ENCODE data around the gene PNPLA6. TPM values are rescaled to one million over a fixed set of nuclear protein-coding genes. Genes with fewer than 3 reads are reported as not detected.

PNPLA6 gene
- total and polyA plus RNA-seq, 2 of the 13 experiments (the other 11 are each of a cell fraction or from before 2014, with no cell fraction given), result 24.9 to 28.2 TPM

DNA sequence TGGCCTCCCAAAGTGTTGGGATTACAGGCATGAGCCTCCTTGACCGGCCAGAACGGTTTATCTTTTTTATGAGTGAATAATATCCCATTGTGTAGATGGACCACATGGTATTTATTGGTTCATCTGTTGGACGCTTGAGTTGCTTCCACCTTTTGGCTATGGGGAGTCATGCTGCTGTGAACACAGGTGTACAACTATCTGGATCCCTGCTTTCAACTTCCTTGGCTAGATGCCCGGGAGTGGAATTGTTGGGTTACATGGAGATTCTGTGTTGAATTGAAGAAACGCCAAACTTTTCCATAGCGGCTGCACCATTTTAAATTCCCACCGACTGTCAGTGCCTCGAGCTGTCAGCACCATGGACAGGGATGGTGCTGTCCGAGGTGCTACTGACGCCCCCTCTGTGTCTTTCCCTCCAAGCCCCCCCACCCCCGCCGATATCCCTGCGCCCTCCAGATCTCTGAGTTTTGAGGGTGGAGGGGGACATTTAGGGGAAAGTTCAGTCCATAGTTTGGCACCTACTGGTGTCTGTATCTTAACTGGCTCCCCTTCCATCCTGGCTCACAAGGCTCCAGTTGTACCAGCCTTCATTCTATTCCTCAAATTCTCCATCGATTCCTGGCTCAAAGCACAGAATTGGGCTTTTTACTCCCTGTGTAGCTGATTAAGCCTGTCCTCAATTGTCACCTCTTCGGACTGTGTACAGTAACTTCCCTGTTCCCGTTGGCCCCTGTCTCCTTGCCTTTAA, 27.3 kb downstream of the PNPLA6 start (continued):
- TF ChIP-seq, protein P1, sequence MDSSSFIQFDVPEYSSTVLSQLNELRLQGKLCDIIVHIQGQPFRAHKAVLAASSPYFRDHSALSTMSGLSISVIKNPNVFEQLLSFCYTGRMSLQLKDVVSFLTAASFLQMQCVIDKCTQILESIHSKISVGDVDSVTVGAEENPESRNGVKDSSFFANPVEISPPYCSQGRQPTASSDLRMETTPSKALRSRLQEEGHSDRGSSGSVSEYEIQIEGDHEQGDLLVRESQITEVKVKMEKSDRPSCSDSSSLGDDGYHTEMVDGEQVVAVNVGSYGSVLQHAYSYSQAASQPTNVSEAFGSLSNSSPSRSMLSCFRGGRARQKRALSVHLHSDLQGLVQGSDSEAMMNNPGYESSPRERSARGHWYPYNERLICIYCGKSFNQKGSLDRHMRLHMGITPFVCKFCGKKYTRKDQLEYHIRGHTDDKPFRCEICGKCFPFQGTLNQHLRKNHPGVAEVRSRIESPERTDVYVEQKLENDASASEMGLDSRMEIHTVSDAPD (CRISPR knock-in tag; IDR thresholded peaks at IDR 0.05), result no peak
- TF ChIP-seq ZNF674 (CRISPR knock-in tag; IDR thresholded peaks at IDR 0.05; ENCODE audit: low read depth) (peak; percentile 70; the same call in 1 of the 2 replicates), GZF1 (CRISPR knock-in tag; IDR thresholded peaks at IDR 0.05) (peak; percentile 91), TAF1 (CRISPR knock-in tag; IDR thresholded peaks at IDR 0.05) (peak; percentile 72), ZSCAN29 (CRISPR knock-in tag; conservative IDR thresholded peaks at IDR 0.05) (0 out of 2 replicates have a peak, but pooled peaks have one; percentile 43), RFX1 (IDR thresholded peaks at IDR 0.05) (no peak), CBX2 (IDR thresholded peaks at IDR 0.05; ENCODE audit: low read depth, low read length) (no peak), CBX2 (CRISPR knock-in tag; IDR thresholded peaks at IDR 0.05; ENCODE audit: low read depth) (no peak), NKX3-1 (CRISPR knock-in tag; IDR thresholded peaks at IDR 0.05) (peak; percentile 100), SUZ12 (IDR thresholded peaks at IDR 0.05; ENCODE audit: low read depth, low read length) (no peak), RBFOX2 (IDR thresholded peaks at IDR 0.05; ENCODE audit: low read depth, low read length) (no peak), ZFP82 (CRISPR knock-in tag; IDR thresholded peaks at IDR 0.05; ENCODE audit: borderline replicate concordance) (peak; percentile 88; the same call in 1 of the 2 replicates), ZNF660 (CRISPR knock-in tag; IDR thresholded peaks at IDR 0.05; ENCODE audit: borderline replicate concordance, low read depth) (peak; percentile 93)
- TF ChIP-seq, protein P2, sequence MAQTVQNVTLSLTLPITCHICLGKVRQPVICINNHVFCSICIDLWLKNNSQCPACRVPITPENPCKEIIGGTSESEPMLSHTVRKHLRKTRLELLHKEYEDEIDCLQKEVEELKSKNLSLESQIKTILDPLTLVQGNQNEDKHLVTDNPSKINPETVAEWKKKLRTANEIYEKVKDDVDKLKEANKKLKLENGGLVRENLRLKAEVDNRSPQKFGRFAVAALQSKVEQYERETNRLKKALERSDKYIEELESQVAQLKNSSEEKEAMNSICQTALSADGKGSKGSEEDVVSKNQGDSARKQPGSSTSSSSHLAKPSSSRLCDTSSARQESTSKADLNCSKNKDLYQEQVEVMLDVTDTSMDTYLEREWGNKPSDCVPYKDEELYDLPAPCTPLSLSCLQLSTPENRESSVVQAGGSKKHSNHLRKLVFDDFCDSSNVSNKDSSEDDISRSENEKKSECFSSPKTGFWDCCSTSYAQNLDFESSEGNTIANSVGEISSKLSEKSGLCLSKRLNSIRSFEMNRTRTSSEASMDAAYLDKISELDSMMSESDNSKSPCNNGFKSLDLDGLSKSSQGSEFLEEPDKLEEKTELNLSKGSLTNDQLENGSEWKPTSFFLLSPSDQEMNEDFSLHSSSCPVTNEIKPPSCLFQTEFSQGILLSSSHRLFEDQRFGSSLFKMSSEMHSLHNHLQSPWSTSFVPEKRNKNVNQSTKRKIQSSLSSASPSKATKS (CRISPR knock-in tag; IDR thresholded peaks at IDR 0.05), result no peak
- TF ChIP-seq, protein P3, sequence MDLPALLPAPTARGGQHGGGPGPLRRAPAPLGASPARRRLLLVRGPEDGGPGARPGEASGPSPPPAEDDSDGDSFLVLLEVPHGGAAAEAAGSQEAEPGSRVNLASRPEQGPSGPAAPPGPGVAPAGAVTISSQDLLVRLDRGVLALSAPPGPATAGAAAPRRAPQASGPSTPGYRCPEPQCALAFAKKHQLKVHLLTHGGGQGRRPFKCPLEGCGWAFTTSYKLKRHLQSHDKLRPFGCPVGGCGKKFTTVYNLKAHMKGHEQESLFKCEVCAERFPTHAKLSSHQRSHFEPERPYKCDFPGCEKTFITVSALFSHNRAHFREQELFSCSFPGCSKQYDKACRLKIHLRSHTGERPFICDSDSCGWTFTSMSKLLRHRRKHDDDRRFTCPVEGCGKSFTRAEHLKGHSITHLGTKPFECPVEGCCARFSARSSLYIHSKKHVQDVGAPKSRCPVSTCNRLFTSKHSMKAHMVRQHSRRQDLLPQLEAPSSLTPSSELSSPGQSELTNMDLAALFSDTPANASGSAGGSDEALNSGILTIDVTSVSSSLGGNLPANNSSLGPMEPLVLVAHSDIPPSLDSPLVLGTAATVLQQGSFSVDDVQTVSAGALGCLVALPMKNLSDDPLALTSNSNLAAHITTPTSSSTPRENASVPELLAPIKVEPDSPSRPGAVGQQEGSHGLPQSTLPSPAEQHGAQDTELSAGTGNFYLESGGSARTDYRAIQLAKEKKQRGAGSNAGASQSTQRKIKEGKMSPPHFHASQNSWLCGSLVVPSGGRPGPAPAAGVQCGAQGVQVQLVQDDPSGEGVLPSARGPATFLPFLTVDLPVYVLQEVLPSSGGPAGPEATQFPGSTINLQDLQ (CRISPR knock-in tag; IDR thresholded peaks at IDR 0.05), result peak; percentile 98
- TF ChIP-seq, protein P4, sequence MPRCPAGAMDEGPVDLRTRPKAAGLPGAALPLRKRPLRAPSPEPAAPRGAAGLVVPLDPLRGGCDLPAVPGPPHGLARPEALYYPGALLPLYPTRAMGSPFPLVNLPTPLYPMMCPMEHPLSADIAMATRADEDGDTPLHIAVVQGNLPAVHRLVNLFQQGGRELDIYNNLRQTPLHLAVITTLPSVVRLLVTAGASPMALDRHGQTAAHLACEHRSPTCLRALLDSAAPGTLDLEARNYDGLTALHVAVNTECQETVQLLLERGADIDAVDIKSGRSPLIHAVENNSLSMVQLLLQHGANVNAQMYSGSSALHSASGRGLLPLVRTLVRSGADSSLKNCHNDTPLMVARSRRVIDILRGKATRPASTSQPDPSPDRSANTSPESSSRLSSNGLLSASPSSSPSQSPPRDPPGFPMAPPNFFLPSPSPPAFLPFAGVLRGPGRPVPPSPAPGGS (CRISPR knock-in tag; IDR thresholded peaks at IDR 0.05), result peak; percentile 82
- TF ChIP-seq, protein P5, sequence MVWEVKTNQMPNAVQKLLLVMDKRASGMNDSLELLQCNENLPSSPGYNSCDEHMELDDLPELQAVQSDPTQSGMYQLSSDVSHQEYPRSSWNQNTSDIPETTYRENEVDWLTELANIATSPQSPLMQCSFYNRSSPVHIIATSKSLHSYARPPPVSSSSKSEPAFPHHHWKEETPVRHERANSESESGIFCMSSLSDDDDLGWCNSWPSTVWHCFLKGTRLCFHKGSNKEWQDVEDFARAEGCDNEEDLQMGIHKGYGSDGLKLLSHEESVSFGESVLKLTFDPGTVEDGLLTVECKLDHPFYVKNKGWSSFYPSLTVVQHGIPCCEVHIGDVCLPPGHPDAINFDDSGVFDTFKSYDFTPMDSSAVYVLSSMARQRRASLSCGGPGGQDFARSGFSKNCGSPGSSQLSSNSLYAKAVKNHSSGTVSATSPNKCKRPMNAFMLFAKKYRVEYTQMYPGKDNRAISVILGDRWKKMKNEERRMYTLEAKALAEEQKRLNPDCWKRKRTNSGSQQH (CRISPR knock-in tag; IDR thresholded peaks at IDR 0.05; ENCODE audit: low read depth), result peak; percentile 99
- TF ChIP-seq, protein P6, sequence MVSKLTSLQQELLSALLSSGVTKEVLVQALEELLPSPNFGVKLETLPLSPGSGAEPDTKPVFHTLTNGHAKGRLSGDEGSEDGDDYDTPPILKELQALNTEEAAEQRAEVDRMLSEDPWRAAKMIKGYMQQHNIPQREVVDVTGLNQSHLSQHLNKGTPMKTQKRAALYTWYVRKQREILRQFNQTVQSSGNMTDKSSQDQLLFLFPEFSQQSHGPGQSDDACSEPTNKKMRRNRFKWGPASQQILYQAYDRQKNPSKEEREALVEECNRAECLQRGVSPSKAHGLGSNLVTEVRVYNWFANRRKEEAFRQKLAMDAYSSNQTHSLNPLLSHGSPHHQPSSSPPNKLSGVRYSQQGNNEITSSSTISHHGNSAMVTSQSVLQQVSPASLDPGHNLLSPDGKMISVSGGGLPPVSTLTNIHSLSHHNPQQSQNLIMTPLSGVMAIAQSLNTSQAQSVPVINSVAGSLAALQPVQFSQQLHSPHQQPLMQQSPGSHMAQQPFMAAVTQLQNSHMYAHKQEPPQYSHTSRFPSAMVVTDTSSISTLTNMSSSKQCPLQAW (CRISPR knock-in tag; IDR thresholded peaks at IDR 0.05), result no peak

Data from HepG2 (cell line).